ENCODE results near the gene SLC12A6.
"Not testable (repeated sequence)": the region's sequence is repeated elsewhere in the genome, so short reads cannot be mapped to it uniquely, and the experiment has no call there.

The SLC12A6 gene

DNA sequence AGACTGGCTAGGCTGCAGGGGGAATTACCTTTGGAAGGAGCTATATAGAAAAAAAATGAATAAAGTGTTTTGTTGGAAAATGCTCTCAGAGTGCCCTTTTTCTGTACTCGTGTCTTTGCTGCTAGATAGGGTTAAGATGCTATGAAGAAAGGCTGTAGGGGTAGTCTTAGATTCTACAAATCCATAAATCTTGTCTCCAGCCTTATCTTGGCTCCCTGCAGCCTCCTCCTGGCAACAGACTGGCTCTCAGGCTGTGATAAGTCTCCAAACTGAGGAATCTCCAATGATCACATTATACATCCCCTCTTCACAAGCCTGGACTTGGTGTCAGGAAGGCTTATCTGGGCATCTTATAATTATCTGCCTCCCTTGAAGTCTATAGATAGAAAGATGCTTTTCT, 20.1 kb upstream of the SLC12A6 start:
- DNase-seq: no peak

DNA sequence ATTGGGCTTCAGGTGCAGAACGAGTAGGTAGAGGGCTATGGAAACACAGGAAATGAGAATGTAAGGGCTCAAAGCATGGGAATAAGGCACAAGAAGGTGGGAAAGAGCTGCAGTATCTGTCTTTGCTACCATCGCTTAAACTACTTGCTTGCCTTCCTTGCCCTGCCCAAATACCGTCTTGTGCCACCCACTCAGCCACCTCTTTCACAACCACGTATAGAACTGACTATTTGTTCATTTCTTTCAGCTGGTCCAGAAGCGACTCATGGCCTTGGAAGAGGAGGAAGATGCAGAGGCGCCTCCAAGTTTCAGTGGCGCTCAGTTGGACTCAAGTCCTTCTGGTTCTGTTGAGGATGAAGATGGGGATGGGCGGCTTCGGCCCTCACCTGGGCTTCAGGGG, 17.7 kb upstream of the SLC12A6 start:
- DNase-seq: peak in 3 of 4 experiments; percentile 12 to 29 (median 20)

DNA sequence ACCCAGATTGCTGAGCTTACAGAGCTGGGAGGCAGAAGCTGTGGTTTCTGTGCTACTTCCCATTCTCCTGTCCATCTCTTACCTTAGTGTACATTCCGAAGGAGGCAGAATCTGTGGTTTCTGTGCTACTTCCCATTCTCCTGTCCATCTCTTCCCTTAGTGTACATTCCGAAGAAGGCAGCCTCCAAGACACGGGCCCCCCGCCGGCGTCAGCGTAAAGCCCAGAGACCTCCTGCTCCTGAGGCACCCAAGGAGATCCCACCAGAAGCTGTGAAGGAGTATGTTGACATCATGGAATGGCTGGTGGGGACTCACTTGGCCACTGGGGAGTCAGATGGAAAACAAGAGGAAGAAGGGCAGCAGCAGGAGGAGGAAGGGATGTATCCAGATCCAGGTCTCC, 16.7 kb upstream of the SLC12A6 start:
- no peak for DNase-seq

DNA sequence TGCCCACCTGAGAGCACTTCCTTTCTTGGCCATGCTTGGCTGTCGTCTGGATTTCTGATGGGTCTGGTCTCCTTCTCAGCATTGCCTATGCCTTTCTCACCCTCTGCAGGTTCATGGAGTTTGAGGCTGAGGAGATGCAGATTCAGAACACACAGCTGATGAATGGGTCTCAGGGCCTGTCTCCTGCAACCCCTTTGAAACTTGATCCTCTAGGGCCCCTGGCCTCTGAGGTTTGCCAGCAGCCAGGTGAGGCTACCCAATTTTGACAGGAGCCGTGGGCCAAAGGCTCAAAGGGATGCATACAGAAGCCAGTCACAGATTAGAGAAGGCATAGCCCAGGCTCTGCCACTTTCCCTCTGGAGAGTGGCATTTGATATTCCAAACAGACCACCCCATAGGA, 16.0 kb upstream of the SLC12A6 start:
- DNase-seq: no peak

DNA sequence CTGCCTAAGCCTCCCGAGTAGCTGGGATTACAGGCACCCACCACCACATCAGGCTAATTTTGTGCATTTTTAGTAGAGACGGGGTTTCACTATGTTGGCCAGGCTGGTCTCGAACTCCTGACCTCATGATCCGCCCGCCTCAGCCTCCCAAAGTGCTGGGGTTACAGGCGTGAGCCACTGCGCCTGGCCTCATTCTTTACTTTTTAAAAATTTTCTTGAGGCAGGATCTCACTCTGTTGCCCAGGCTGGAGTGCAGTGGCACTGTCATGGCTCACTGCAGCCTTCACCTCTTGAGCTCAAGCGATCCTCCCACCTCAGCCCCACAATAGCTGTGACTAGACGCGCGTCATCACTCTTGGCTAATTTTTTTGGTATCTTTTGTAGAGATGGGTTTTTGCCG, 15.4 kb upstream of the SLC12A6 start:
- not testable (repeated sequence) for DNase-seq

DNA sequence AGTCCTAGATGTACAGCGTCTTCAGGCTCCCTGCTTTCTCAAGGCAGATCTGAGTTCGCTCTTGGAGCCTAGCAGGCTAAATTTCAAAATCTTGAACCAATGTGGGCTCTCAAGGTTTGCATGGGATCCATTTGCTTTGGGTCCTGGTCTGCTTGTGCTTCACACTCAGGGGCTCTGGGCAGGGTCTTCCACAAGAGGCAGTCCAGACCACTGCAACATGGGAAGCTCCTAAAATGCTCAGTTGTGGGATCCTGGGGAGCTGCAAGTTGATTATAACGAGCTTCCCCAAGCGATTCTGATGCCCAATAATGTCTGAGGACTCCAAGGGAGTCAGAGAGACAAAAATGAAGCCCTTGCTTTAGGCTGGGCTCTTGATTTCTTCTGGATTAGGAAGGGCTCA, 12.2 kb upstream of the SLC12A6 start:
- no peak for DNase-seq

DNA sequence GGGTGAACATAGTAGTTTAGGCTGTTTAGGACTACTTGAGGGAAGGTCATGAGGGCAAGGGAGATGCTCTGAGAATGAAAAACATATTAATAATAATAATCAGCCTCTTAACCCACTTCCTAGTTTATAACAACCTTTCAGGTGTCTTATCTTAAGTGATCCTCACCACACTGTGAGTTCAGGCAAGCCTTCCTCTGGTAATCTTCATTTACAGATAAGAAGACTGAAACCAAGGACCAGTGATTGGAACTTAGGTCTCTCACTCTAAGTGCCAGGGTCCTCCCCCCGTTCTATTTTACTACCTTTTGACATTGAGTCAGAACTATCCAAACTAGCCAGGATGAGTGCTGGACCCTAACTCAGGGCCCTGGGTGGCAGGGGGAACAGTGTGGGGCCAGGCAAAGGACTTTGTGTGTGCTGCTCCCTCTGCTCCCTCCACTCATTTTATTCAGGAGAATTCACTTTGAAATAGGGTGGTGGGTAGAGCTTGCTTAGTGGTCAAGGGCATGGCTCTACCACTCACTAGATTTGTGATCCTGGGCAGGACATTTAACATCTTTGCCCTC, 11.2 kb upstream of the SLC12A6 start:
- no peak for DNase-seq

DNA sequence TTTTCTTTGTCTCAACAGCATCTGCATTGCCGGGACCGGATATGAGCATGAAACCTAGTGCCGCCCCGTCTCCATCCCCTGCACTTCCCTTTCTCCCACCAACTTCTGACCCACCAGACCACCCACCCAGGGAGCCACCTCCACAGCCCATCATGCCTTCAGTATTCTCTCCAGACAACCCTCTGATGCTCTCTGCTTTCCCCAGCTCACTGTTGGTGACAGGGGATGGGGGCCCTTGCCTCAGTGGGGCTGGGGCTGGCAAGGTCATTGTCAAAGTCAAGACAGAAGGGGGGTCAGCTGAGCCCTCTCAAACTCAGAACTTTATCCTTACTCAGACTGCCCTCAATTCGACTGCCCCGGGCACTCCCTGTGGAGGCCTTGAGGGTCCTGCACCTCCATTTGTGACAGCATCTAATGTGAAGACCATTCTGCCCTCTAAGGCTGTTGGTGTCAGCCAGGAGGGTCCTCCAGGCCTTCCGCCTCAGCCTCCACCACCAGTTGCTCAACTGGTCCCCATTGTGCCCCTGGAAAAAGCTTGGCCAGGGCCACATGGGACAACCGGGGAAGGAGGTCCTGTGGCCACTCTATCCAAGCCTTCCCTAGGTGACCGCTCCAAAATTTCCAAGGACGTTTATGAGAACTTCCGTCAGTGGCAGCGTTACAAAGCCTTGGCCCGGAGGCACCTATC, 10.5 kb upstream of the SLC12A6 start:
- DNase-seq: no peak

DNA sequence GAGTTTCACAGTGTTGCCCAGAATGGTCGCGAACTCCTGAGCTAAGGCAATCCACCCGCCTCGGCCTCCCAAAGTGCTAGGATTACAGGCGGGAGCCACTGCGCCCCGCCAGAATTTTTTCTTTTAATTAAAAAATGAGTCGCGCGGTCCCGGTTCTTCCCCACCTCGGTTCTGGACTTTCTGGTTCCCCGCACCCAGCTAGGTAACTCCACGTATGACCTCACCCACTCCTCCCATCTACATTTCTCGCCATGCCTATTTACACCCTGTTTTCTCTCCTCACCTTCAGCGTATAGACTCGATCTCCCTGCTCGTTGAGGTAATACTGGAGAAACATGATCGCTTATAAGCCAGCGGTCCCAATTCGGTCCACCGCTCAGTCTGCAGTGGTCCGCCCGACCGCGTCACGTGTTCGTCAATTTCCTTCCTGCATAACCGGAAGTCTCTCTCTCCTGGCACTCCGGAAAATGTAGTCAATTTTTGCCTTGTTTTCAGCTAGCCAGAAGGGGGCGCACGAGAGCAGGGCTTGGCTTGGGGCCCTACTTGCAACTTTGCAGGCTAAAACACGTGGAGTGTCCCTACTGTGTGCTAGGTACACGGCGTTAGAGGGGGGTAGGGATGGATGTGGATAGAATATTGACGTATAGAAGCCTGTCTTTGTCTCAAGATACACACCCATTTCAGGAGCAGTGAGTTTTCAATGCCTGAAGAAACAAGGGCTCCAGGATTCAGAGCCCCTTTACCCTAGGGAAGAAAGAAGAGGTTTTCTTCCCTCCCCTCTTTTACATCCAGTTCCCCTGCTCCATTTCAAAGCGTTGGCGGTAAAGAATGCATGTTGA, 5.4 kb upstream of the SLC12A6 start, which contains the start of the genes NOP10 and NUTM1:
Gene NOP10, minus strand, starts transcription at position 400 of the 839 bp plus-strand sequence. Its CDS starts 63 bp downstream, at position 337.
Gene NUTM1, plus strand, starts transcription at position 579 of the 839 bp plus-strand sequence. CDS start 382 bp downstream, outside the sequence.
- DNase-seq: peak; percentile 91 to 95 (median 94)

DNA sequence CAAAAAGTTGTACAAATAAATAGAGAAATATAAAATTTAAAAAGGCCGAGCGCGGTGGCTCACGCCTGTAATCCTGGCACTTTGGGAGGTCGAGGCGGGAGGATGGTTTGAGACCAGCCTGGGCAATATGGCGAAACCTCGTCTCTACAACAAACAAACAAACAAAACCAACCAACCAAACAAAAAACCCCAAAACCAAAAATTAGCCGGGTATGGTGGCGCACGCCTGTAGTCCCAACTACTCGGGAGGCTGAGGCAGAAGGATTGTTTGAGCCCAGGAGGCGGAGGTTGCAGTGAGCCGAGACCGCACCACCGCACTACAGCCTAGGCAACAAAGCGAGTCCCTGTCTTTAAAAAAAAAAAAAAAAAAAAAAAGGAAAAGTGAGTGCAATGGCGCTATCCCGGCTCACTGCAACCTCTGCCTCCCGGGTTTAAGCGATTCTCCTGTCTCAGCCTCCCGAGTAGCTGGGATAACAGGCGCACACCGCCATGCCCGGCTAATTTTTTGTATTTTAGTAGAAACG, 4.7 kb upstream of the SLC12A6 start:
- peak in 1 of 4 experiments; percentile 22 for DNase-seq

DNA sequence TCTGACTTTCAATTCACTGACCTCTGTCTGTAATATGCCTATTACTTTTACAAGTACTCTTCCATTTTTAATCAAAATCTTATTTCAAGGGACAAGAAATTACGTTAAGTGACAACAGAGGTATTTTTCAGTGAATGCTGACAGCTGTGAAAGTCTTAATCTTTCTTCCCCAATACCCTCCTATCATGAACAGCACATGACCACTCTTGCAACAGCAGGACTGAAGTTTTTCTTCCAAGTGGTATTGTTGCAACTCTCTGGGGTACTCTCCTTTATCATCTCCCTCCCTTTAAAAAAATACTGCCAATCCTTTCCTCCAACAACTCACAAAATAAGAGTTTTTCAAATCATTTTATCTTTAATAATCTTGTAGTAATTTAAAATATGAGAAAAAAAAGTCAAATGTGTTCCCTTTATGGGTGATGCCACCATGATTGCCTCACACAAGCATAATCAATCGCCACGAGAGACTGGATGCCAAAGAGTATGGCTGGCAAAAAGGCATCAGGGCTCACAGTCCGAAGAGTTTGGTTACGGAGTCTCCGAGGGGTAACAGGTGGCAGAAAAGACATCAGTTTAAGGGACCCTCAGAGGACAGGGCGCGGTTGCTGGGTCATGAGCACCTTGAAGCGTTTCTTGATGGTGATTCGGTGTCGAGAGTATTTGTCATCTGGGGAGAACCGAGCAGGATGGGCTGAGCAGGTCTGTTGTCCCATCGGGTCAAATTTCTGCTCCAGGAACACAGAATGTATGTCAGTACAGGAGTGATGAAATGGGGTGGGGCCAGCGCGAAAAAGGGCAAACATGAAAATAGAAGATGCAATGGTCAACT, 4.0 kb upstream of the SLC12A6 start:
- peak in 3 of 4 experiments; percentile 40 to 84 (median 51) for DNase-seq

DNA sequence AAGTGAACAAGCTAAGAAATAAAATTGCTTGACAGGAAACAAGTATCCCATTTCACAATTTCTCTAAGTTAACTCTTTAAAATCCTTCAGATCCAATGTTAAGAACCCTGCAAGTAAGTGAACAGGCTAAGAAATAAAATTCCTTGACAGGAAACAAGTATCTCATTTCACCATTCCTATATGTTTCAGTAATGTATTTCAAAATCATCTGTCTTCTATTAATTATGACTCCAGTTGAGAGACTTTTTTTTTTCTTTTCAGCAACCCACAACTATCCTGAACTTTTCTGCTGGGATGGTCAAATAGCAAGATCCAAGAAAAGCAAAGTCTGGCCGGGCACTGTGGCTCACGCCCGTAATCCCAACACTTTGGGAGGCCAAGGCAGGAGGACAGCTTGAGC, 2.4 kb upstream of the SLC12A6 start:
- no peak for DNase-seq

DNA sequence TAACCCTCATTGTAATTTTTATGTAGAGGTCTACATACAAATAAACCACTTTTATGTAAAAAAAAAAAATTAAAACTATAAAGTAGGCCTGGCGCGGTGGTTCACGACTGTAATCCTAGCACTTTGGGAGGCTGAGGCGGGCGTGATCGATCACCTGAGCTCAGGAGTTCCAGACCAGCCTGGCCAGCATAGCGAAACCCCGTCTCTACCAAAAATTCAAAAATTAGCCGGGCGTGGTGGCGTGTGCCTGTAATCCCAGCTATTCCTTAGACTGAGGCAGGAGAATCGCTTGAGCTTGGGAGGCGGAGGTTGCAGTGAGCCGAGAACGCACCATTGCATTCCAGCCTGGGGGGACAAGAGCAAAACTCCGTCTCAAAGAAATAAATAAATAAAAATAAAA, 766 bp upstream of the SLC12A6 start:
- DNase-seq: no peak

DNA sequence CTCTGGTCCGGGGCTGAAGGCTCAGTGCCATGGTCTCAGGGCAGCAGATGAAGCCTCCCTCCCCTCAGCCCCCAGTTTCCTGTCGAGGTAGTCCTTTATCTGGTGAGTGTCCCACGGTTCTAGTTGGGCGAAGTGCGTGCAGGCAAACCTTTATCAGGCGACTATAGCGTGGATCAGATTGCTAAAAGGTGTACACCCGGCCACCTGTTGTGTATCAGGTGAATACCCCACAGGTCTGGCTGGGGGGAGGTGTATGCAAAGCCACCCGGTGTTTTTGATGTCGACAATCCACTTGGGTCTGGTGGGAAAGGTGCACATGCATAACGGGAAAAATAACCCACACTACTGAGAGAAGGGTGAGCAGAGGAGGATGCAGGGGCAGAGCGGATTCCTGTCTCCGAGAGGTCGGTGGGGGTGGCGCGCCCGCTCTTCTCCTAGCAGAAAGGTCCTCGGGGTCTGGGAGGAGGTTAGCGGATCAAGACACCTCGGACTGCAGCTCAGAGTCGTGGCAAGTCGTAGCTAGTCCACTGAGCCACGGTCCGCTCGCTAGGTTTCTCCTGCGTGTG, 507 bp downstream of the SLC12A6 start:
- DNase-seq: peak; percentile 35 to 60 (median 56)

DNA sequence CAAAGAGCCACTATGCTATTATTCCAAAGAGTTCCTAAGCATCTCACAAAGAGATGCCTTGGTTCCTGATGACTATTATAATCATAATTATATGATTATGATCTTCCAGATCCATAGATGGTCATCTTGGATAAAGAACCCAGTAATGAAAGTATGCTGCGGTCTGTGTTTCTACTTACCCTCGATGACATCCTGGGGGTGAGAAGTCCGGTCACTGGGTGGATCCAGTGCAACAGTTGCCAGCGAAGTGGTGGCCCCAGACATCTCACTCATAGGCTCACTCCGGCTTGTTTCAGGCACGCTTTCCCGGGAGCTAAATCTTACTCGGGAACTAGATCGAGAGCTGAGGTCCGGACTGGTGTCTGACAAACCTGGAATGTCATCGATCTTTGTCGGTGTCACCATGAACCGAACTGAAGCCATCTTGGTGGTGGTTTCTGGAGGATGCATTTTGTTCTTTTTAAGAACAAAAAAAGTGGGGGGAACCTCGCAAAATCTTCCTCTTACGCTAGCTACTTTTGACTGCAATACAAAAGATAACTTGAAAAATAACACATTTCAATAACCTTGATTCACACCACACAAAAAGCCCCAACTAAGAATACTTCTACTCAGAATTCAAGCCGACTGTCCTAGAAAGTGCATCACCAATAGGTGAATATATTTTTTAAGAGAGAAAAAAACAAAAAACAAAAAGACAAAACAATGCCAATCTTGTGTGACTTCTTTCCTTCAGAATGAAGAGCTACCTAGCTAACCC, 1.2 kb downstream of the SLC12A6 start:
- peak in 3 of 4 experiments; percentile 45 to 58 (median 57) for DNase-seq

DNA sequence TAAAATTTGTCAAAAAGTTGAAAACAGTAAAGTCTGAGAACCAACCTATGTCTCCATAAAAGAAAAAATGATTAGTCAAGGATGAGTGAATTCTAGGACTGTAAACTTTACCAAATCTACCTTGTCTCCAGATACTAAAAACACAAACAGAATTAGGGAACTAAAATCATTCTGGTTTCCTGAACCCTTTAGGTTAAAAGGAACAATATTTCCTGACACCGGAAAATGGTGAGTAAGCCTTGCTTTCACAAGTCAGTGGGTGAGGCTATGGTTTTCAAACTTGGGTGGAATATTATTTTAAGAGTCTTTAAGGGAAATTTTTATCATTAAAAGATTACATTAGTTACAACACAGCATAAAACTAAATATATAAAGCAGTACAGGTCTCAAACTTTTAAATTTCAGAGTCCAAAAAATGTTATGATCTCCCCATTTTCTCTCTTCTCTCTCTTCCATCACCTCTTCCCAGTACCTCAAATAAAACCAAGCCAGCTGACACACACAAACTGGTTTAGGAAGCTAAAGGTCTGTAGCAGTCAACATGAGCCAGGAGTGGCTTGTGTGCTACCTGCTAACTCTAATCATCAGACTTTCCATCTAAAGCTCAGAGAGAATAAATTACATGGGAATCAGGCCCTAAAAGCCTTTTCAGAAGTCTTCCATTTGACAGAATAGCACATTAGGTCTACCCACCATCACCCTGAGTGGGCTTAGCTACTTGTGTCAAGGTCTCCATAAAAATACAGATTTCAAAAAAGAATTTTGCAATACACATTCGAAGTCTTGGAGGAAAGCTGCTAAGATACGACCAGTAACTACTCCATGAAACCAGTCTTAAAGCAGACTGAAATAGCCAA, 2.2 kb downstream of the SLC12A6 start:
- peak; percentile 47 to 89 (median 73) for DNase-seq

DNA sequence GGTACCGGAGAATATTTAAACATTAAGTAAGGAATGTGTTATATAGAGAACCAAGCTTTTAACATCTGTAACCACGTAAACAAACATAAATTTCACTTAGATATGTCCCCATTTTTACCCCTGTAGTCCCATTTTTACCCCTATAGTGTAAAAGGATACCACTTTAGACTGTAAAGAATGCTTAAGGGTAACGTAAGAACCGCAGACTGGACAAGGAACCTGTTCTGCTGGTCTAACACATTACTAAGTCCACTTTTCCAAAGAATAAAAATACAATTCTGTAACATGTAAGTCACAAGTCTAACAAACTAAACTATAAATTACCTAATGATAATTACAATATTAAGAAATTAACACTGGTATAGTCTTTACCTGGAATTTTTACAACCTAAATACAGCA, 2.9 kb downstream of the SLC12A6 start:
- peak; percentile 19 to 34 (median 29) for DNase-seq

DNA sequence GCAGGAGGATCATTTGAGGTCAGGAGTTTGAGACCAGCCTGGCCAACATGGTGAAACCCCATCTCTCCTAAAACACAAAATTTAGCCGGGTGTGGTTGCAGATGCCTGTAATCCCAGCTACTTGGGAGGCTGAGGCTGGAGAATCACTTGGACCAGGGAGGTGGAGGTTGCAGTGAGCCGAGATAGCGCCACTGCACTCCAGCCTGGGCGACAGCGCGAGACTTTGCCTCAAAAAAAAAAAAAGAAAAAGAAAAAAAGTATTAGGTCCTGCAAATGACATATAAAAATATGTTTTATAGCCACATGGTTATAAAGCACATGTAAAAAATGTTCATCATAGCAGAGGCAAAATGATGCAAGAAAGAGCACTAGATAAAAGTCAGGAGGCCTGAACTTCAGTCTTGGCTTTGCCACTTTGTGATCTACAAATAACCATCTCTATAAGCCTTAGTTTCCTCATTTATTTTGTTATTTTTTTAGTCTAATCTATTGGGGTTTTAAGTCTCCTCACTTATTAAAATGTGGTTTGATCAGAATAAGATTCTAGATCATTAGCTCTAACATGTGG, 4.9 kb downstream of the SLC12A6 start:
- peak in 2 of 4 experiments; percentile 21 to 33 for DNase-seq

DNA sequence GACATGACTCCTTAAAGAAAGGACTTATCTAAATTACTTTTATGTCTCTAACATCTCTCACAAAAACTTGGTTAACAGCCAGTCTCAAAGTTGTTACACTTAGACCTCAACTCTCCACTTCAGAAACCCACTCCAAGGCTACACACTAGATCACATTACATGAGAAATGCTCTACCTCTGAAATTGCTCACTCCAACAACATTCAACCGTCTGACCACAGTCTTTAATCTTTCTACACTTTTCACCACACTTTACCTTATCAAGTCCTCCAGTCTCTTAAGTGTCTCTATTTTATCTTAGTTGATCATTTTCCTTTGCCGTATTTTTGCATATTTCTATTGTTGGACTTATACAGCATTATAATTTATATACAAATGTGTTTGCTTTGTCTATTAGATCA, 5.8 kb downstream of the SLC12A6 start:
- no peak for DNase-seq

DNA sequence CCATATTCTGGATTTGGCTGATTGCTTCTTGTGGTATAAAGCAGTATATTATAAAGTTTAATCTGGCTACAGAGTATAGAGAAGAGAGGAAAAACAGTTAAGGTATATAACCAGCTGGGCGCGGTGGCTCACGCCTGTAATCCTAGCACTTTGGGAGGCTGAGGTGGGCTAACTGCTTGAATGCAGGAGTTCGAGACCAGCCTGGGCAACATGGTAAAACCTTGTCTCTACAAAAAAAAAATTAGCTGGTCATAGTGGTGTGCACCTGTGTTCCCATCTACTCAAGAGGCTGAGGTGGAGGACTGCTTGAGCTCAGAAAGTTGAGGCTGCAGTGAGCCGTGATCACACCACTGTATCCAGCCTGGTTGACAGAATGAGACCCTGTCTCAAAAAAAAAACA, 7.3 kb downstream of the SLC12A6 start:
- no peak for DNase-seq

Measured in suppressor macrophage (primary cell).